Spleen (tissue), 7 donors: ENCODE results near the gene PRM3.

Source experiments
- CTCF ChIP-seq, 11 experiments: fragments of 200-600 bp in 7 of 11; fragments of 450-650 bp in 4 of 11; sonication (generic) in 4 of 11; IDR thresholded peaks in 8 of 11; conservative IDR thresholded peaks in 3 of 11; 1 replicate in 7 of 11; 2 replicates in 4 of 11; pipeline versions ENCODE4 v1.4.0 to v1.8.0; 2016 to 2021; ENCODE audit warnings: antibody characterized with exemption in 11 of 11, inconsistent platforms in 4 of 11, mild to moderate bottlenecking in 1 of 11
- POLR2A ChIP-seq, 3 donors: fragments of 450-650 bp; IDR thresholded peaks; one replicate each; pipeline ENCODE4 v1.5.1; 2017; ENCODE audit warnings: antibody characterized with exemption in 3 of 3, mild to moderate bottlenecking in 1 of 3
- POLR2AphosphoS5 ChIP-seq, 3 donors: sonication (generic); formaldehyde crosslinking; IDR thresholded peaks; one replicate each; pipeline ENCODE4 v1.5.1; 2017; ENCODE audit warnings: antibody characterized with exemption in 3 of 3
- donor health status: DM: no; HTN: no; CAD: no; lungs with moderate emphysema.
- donor health status: DM: no; HTN: no; CAD: no.
- donor health status: DM: no; HTN: no; CAD: no.

GRCh38 chr16:11268921-11269375, 4.5 kb downstream of the PRM3 start, which contains the start of gene TNP2:
- TF ChIP-seq CTCF (IDR thresholded peaks at IDR 0.05 in 8 of 11, conservative IDR thresholded peaks at IDR 0.05 in 3 of 11) (no peak), POLR2A (IDR thresholded peaks at IDR 0.05) (no peak), POLR2AphosphoS5 (IDR thresholded peaks at IDR 0.05) (no peak)
